Activated CD8-positive, alpha-beta memory T cell treated with anti-CD3 and anti-CD28 coated beads for 4 hours (primary cell): Measurements from ENCODE around the gene RPLP1.
A peak's percentile ranks its signal among the peaks of the same experiment; 100 is the strongest.
"Not testable (repeated sequence)": the region's sequence is repeated elsewhere in the genome, so short reads cannot be mapped to it uniquely, and the experiment has no call there.

ENCODE experiments used
- DNase-seq, 2 donors: peaks; one replicate each; pipeline ENCODE4 v3.0.0-alpha.2; 2020; ENCODE audit warnings: low read depth in 2 of 2

RPLP1 gene

GRCh38 chr15:69439623-69440022, 13.0 kb upstream of the RPLP1 start:
- DNase-seq = no peak

- DNase-seq = no peak
Measured at GRCh38 chr15:69443032-69443611, 9.5 kb upstream of the RPLP1 start.

- DNase-seq = no peak
Measured at GRCh38 chr15:69444686-69445085, 7.9 kb upstream of the RPLP1 start.

GRCh38 chr15:69446953-69447352, 5.7 kb upstream of the RPLP1 start:
- no peak for DNase-seq

GRCh38 chr15:69450221-69450620, 2.4 kb upstream of the RPLP1 start:
- not testable (repeated sequence) for DNase-seq

GRCh38 chr15:69450968-69451695, 1.5 kb upstream of the RPLP1 start:
- DNase-seq = no peak

GRCh38 chr15:69451951-69452691, 497 bp upstream of the RPLP1 start:
- DNase-seq = no peak

GRCh38 chr15:69454953-69455352, 2.3 kb downstream of the RPLP1 start:
- no peak for DNase-seq

GRCh38 chr15:69456208-69457166, 3.9 kb downstream of the RPLP1 start:
- DNase-seq = no peak

GRCh38 chr15:69457304-69458280, 5.0 kb downstream of the RPLP1 start:
- no peak for DNase-seq

GRCh38 chr15:69459066-69459465, 6.4 kb downstream of the RPLP1 start:
- DNase-seq = no peak

- no peak for DNase-seq
Measured at GRCh38 chr15:69460481-69460880, 7.9 kb downstream of the RPLP1 start.

GRCh38 chr15:69462030-69462492, 9.4 kb downstream of the RPLP1 start:
- DNase-seq = no peak

GRCh38 chr15:69462493-69463181, 10.0 kb downstream of the RPLP1 start:
- DNase-seq = peak; percentile 83 to 84

GRCh38 chr15:69463182-69463756, 10.7 kb downstream of the RPLP1 start:
- no peak for DNase-seq

- DNase-seq = no peak
Measured at GRCh38 chr15:69465253-69465652, 12.6 kb downstream of the RPLP1 start.

GRCh38 chr15:69466733-69467132, 14.1 kb downstream of the RPLP1 start:
- no peak for DNase-seq

GRCh38 chr15:69467636-69468035, 15.0 kb downstream of the RPLP1 start:
- DNase-seq = no peak
